Activated T-helper 17 cell treated with anti-CD3 and anti-CD28 coated beads, Interleukin-2, amount 50 U/mL, for 72 hours (primary cell): ENCODE measurements around the gene CERS1. TPM values are rescaled to one million over a fixed set of nuclear protein-coding genes. Genes with fewer than 3 reads are reported as not detected.
A peak's percentile ranks its signal among the peaks of the same experiment; 100 is the strongest.
"Not testable (repeated sequence)": the region's sequence is repeated elsewhere in the genome, so short reads cannot be mapped to it uniquely, and the experiment has no call there.

Source experiments
- ATAC-seq: fragments of 150-1000 bp; cut with Tn5 transposase; replicated peaks from 2 replicates; pipeline ENCODE4 v1.10.0; 2021; ENCODE audit warnings: mild to moderate bottlenecking, moderate library complexity
- H3K27ac Mint-ChIP-seq: one replicate; pipeline ENCODE4 v1.8.0; 2022; ENCODE audit warnings: mixed read lengths
- H3K27me3 Mint-ChIP-seq: one replicate; pipeline ENCODE4 v1.8.0; 2022; ENCODE audit warnings: mixed read lengths
- H3K36me3 Mint-ChIP-seq: one replicate; pipeline ENCODE4 v1.8.0; 2022; ENCODE audit warnings: low read depth, mild to moderate bottlenecking, mixed read lengths
- H3K4me1 Mint-ChIP-seq: one replicate; pipeline ENCODE4 v1.8.0; 2022; ENCODE audit warnings: mixed read lengths
- H3K4me3 Mint-ChIP-seq: one replicate; pipeline ENCODE4 v1.8.0; 2022; ENCODE audit warnings: mild to moderate bottlenecking, mixed read lengths
- H3K9me3 Mint-ChIP-seq: one replicate; pipeline ENCODE4 v1.8.0; 2022; ENCODE audit warnings: mixed read lengths
- total RNA-seq, 2 donors: library from RNA; stranded (reverse); gene quantifications; one replicate each; pipeline ENCODE4 v1.2.3, GENCODE V29; 2022

CERS1 gene
- total RNA-seq, 2 donors from 2014 or later, result not detected

DNA sequence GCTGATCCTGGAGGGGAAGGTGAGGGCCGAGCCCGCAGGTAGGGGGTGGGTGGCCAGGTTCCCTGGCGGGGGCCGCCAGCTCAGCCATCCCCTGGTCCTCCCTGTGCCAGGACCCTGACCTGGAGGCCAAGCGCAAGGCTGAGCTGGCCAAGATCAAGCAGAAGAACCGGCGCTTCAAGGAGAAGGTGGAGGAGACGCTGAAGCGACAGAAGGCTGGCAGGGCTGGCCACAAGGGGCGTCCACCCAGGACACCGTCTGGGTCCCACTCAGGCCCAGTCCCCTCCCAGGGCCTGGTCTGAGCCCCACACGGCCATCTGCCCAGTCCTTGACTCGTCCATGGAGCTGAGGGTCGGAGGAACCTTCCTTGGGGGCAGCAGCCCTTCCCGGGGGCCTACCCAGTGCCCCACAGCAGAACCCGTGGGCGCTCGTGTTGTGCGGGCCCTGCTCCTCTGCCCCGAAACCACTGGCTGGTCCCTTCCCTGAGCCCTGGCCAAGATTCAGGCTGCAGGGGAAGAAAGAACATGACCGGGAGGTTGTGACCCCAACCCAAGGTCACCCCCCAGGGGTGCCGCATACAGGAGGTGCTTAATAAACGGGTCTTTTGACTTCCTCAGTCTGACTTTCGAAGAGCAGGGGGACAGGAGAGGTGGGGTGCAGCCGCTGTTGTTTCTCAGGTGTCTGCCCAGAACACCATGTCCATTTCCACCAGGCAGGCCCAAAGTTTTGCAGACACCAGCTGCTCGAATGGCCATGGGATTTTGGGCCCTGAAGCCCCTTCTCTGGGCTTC is 32.3 kb upstream of the CERS1 start:
- ATAC-seq, result no peak
- no peaks in the 10 kb centered on the region for H3K9me3 Mint-ChIP-seq
- peaks cover 45% of the 10 kb centered on the region for H3K36me3 Mint-ChIP-seq
- no peak overlapping the region for H3K27ac Mint-ChIP-seq
- no peaks in the 10 kb centered on the region for H3K27me3 Mint-ChIP-seq
- no peak overlapping the region for H3K4me3 Mint-ChIP-seq
- H3K4me1 Mint-ChIP-seq, result peaks cover 4% of the 10 kb centered on the region

DNA sequence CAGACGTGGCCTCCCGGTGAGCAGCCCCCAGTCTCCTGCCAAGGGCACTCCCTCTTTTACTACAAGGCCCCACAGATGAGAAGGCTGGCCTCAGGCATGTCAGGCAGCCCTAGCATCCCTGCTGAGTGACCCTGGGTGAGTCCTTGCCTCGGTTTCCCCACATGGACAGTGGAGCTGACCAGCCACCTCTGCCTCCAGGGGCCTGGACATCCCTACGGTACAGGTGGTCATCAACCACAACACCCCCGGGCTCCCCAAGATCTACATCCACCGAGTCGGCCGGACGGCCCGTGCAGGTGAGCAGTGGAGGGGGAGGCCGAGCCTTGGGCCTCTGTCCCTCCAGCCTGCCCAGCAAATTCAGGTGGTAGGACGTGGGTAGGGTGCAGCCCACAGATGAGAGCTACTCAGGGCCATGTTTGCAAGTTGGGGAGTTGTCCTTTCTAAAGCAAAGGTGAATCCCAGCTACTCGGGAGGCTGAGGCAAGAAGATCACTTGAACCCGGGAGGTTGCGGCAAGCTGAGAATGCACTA is 28.8 kb upstream of the CERS1 start:
- Mint-ChIP-seq H3K4me1 (no peaks in the 10 kb centered on the region), H3K27ac (no peak overlapping the region), H3K36me3 (peaks cover 74% of the 10 kb centered on the region), H3K4me3 (no peak overlapping the region), H3K9me3 (no peaks in the 10 kb centered on the region), H3K27me3 (no peaks in the 10 kb centered on the region)
- no peak for ATAC-seq

DNA sequence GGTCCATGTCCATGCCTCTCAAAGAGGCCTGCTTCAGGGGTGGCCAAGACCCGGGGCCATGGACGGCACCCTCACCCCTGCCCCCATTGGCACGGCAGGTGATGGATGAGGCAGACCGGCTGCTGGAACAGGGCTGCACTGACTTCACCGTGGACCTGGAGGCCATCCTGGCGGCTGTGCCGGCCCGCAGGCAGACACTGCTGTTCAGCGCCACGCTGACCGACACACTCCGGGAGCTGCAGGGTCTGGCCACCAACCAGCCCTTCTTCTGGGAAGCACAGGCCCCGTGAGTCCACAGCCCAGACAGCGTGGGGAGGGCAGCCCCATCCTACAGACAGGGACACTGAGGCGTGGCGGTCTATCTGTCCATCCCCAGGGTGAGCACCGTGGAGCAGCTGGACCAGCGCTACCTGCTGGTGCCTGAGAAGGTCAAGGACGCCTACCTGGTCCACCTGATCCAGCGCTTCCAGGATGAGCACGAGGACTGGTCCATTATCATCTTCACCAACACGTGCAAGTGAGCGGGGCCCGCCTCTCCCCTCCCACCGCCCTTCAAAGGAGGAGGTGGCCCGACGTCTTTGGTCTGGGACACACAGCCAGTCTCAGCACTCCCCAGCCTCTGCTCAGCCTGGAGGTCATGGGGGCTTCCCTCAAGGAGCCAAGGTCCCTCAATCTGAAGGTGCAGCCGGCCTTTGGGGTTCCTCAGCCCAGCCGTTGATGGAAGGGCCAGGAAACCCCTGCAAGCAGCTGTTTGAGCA is 26.4 kb upstream of the CERS1 start:
- H3K36me3 Mint-ChIP-seq, result peaks cover 88% of the 10 kb centered on the region
- H3K9me3 Mint-ChIP-seq, result no peaks in the 10 kb centered on the region
- H3K27ac Mint-ChIP-seq, result no peak overlapping the region
- H3K4me1 Mint-ChIP-seq, result no peaks in the 10 kb centered on the region
- no peaks in the 10 kb centered on the region for H3K27me3 Mint-ChIP-seq
- ATAC-seq, result no peak
- H3K4me3 Mint-ChIP-seq, result no peak overlapping the region

DNA sequence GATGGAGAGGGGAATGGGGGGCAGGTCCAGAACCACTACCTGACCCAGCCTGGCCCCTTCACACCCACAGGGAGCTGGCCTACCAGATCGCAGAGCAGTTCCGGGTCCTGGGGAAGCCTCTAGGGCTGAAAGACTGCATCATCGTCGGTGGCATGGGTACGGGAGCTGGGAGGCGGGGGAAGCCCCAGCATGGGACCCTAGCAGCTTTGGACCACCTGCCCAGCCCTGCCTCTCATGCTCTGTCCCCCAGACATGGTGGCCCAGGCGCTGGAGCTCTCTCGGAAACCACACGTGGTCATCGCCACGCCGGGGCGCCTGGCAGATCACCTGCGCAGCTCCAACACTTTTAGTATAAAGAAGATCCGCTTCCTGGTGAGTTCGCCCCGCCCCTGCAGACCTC is 25.6 kb upstream of the CERS1 start:
- Mint-ChIP-seq H3K36me3 (peaks cover 88% of the 10 kb centered on the region), H3K9me3 (no peaks in the 10 kb centered on the region), H3K27me3 (no peaks in the 10 kb centered on the region), H3K4me1 (no peaks in the 10 kb centered on the region), H3K27ac (no peak overlapping the region), H3K4me3 (peak overlapping the region; percentile 90)
- ATAC-seq, result no peak

DNA sequence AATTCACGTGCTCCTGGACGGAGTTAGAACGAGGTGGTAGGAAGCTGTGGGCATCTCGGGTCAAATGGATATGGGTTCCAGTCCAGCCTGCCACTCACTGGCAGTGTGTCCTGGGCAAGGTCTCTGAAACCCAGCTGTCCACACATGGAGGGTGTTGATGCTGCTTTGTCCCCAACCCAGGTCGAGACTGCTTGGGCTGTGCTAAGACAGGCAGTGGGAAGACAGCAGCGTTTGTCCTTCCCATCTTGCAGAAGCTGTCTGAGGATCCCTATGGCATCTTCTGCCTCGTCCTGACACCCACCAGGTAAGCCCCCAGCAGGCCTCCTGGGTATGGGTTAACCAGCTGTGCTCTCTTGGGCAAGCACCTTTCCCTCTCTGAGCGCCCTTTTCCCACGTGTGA is 24.4 kb upstream of the CERS1 start:
- peaks cover 90% of the 10 kb centered on the region for H3K36me3 Mint-ChIP-seq
- no peak for ATAC-seq
- H3K4me1 Mint-ChIP-seq, result no peaks in the 10 kb centered on the region
- no peaks in the 10 kb centered on the region for H3K9me3 Mint-ChIP-seq
- H3K27me3 Mint-ChIP-seq, result no peaks in the 10 kb centered on the region
- peak overlapping the region; percentile 95 for H3K27ac Mint-ChIP-seq
- H3K4me3 Mint-ChIP-seq, result peak overlapping the region; percentile 90

DNA sequence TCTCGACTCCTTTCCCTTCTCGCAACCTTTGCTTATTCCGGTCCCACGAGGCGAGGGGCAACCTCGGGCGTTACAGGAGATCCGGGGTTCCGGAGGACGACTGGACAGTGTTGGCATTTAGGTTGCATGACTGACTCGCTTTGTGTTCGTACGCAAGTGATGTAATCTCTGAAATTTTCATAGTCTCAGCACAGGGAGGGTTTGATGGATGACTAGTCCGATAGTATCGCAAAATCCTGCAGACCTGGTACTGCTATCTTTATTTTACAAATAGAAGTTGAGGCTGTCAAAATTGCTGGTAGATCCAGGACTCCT is 23.9 kb upstream of the CERS1 start:
- Mint-ChIP-seq H3K9me3 (no peaks in the 10 kb centered on the region), H3K4me3 (peak overlapping the region; percentile 90), H3K27ac (peak overlapping the region; percentile 95), H3K27me3 (no peaks in the 10 kb centered on the region), H3K36me3 (peaks cover 90% of the 10 kb centered on the region), H3K4me1 (no peaks in the 10 kb centered on the region)
- no peak for ATAC-seq

DNA sequence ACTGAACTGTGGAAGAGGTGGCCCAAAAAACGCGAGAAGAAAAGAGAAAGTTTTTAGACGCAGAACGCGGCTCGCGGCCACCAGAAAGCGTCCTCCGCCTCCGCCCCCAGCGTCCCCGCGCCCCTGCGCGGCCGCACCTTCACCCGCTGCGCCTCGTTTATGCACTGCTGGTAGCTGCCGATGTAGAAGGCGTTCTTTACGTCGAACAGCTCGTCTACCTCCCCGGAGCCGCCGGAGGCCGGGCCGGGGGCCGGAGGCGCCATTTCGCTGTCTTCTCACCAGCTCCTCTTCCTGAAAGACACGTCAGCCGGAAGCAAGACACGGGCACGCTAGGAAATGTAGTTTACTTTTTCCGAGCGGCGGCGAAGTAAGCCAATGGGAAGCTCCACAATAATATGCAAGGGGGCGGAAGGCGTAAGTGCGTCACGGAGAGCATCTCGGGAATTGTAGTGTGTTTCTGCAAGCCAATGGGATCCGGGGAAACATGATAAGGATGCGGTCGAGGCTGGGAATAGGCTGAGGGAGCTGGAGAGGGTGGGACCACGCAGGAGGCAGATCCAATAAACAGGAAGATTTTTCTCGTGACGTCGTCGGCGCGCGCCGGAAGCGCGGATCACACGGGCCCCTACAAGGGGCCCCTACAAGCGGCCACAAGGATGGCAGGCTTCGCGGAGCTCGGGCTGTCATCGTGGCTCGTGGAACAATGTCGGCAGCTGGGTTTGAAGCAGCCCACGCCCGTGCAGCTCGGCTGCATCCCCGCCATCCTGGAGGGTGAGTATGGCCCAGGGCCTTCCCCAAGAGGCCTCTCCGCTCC is 23.3 kb upstream of the CERS1 start, which contains the start of the genes COPE and DDX49:
Gene COPE (minus strand): TSS at position 302 of the 814 bp plus-strand sequence. CDS start 39 bp downstream, at position 263.
Gene DDX49 (plus strand): TSS at position 630 of the 814 bp plus-strand sequence. CDS start 27 bp downstream, at position 657.
- H3K27me3 Mint-ChIP-seq, result no peaks in the 10 kb centered on the region
- ATAC-seq, result peak; percentile 98
- no peaks in the 10 kb centered on the region for H3K4me1 Mint-ChIP-seq
- peak within 1 kb of the TSS; percentile 95 for H3K27ac Mint-ChIP-seq
- H3K9me3 Mint-ChIP-seq, result no peaks in the 10 kb centered on the region
- peaks cover 89% of the 10 kb centered on the region for H3K36me3 Mint-ChIP-seq
- H3K4me3 Mint-ChIP-seq, result peak within 1 kb of the TSS; percentile 90

DNA sequence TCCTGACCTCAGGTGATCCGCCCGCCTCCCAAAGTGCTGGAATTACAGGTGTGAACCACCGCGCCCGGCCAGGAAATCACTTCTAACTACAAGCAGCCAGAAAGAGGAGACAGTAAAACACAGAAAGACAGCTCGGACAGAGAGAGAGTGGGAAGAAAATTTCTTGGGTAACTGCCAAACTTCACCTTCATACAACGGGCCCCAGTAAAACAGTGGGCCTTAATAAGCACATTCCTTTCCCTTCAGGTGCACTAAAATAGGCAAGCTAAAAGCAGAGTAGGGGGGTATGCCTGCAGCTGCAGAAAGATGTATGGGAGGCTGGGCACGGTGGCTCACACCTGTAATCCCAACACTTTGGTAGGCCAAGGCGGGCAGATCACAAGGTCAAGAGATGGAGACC is 21.6 kb upstream of the CERS1 start:
- H3K4me1 Mint-ChIP-seq, ATAC-seq, H3K27me3 Mint-ChIP-seq, H3K9me3 Mint-ChIP-seq: not testable (repeated sequence)
- peaks cover 87% of the 10 kb centered on the region for H3K36me3 Mint-ChIP-seq
- H3K4me3 Mint-ChIP-seq, result peak overlapping the region; percentile 90
- H3K27ac Mint-ChIP-seq, result peak overlapping the region; percentile 54

DNA sequence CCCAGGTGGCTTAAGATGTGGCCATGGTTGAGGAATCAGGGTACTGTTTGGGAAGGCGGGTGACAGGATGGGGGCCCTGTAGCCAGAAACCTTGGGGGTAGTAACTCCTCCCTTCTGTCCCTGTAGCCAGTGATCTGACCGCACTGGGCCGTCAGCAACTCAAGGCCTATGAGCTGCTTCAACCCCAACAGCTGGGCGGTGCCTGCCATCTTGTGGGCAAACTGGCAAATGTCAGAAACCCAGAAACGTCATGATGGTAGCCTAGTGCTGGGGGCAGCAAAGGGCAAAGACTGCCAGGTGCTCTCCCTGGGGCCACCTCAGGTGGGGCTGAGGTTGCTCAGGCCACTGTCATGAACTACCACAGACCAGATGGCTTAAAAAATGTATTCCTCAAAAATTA is 19.7 kb upstream of the CERS1 start:
- no peak overlapping the region for H3K4me3 Mint-ChIP-seq
- H3K9me3 Mint-ChIP-seq, result no peaks in the 10 kb centered on the region
- no peaks in the 10 kb centered on the region for H3K27me3 Mint-ChIP-seq
- no peak overlapping the region for H3K27ac Mint-ChIP-seq
- peaks cover 87% of the 10 kb centered on the region for H3K36me3 Mint-ChIP-seq
- no peak for ATAC-seq
- H3K4me1 Mint-ChIP-seq, result peaks cover 6% of the 10 kb centered on the region

DNA sequence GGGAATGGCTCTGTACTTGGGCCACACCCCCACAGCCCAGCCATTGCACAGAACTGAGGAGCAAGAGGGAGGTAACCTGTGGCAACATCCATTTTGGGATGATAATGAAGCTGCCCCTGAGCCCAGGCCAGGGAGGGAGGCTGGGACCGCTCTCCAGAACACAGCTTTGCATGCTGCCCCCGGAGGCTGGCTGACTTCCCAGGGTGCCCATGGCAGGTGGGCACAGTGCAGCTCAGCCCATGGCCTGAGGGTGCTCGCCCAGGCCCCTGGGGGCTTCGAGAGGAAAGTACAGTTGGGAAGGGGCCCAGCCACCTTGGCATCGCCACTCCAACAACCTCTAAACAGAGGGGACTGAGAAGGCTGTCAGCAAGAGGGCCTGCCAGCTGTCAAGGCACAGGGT is 17.5 kb upstream of the CERS1 start:
- no peak overlapping the region for H3K4me3 Mint-ChIP-seq
- H3K27me3 Mint-ChIP-seq, result no peaks in the 10 kb centered on the region
- H3K36me3 Mint-ChIP-seq, result peaks cover 89% of the 10 kb centered on the region
- H3K27ac Mint-ChIP-seq, result no peak overlapping the region
- ATAC-seq, result no peak
- peaks cover 6% of the 10 kb centered on the region for H3K4me1 Mint-ChIP-seq
- H3K9me3 Mint-ChIP-seq, result no peaks in the 10 kb centered on the region

DNA sequence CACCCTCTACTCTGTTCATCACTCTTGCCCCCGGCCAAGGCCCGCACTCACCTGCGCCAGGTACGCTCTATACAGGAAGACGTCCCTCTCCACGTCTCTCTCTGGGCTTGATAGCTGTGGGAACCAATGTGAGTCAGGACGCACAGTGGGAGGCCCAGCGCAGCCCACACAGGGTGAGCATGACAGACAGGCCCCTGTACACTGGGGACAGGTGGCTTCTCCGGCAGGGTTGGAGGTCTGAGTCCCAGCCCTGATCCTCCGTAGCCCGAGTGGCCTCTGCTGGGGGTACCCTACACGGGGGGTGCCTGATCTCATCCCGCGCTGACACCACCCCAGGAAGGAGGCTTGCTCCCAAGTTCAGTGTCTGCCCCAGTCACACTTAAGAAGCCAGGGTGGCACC is 17.0 kb upstream of the CERS1 start:
- Mint-ChIP-seq H3K9me3 (no peaks in the 10 kb centered on the region), H3K4me1 (peaks cover 6% of the 10 kb centered on the region), H3K27ac (no peak overlapping the region), H3K4me3 (no peak overlapping the region), H3K36me3 (peaks cover 89% of the 10 kb centered on the region), H3K27me3 (no peaks in the 10 kb centered on the region)
- no peak for ATAC-seq

DNA sequence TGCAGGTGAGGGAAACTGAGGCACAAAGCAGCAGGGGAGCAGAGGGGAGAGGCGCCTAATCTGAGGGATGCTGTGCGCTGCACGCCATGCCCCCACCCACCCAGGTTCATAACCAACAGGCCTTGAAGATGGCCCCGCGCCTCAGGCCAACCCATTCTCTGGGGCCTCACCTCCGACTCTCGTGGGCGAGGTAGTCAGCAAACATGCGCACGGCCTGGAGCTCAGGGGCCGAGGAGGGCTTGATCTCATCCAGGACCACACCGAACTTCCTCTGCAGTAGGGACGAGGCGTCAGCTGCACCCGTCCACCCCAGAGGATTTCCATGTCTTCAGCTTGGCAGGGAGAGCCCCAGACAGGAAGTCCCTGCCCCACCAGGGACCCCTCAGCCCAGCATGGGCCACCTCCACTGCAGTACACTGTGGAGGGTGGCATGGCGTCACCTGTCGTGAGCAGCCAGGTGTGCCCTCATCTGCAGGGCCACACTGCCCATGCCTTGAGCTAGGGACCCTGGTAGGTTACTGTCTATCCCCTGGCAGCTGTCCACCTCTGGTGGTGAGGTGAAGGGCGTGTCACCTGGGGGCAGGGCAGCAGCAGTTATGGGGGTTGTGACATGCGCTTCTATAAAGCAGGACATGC is 15.0 kb upstream of the CERS1 start:
- Mint-ChIP-seq H3K36me3 (peaks cover 79% of the 10 kb centered on the region), H3K4me3 (no peak overlapping the region), H3K4me1 (peaks cover 6% of the 10 kb centered on the region), H3K9me3 (no peaks in the 10 kb centered on the region), H3K27me3 (no peaks in the 10 kb centered on the region), H3K27ac (no peak overlapping the region)
- no peak for ATAC-seq

DNA sequence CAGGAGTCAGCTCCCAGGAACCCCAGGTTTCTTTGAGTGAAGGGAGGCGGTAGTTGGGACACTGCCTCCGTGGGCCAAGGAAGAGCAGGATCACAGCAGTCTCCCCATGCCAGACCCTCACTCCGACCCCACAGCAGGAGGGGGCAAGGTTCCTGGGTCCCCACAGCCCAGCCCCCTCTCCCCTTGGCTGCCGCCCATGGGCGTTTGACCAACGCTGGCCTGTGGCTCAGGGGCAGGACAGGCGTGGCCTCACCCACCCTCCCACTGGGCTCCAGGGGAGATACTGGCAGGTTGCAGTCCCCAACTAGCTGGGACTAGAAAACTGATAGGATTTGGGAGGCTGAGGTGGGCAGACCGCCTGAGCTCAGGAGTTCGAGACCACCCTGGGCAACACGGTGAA is 14.1 kb upstream of the CERS1 start:
- H3K27ac Mint-ChIP-seq, result no peak overlapping the region
- ATAC-seq, result no peak
- H3K9me3 Mint-ChIP-seq, result no peaks in the 10 kb centered on the region
- no peak overlapping the region for H3K4me3 Mint-ChIP-seq
- no peaks in the 10 kb centered on the region for H3K27me3 Mint-ChIP-seq
- H3K36me3 Mint-ChIP-seq, result peaks cover 78% of the 10 kb centered on the region
- H3K4me1 Mint-ChIP-seq, result peaks cover 6% of the 10 kb centered on the region
